H1 (cell line): Measurements from ENCODE around the gene FTL.

Experiments used
- POLR2A ChIP-seq, 2 experiments: IDR thresholded peaks; 1 replicate in 1 of 2; 2 replicates in 1 of 2; pipeline ENCODE4 v1.6.1; 2011; ENCODE audit warnings: low read depth in 2 of 2, low read length in 2 of 2, mild to moderate bottlenecking in 2 of 2; ENCODE audit errors: control extremely low read depth in 1 of 2
- RXRA ChIP-seq: IDR thresholded peaks from 2 replicates; pipeline ENCODE4 v1.6.1; 2011; ENCODE audit warnings: low read depth, mild to moderate bottlenecking, low read length, moderate library complexity; ENCODE audit not compliant: insufficient read depth
- TF ChIP-seq, protein P1 (sequence below), 3 experiments: IDR thresholded peaks; 1 replicate in 2 of 3; 2 replicates in 1 of 3; pipeline versions ENCODE4 v1.5.1 to v1.6.1; 2011; ENCODE audit warnings: low read length in 3 of 3, mild to moderate bottlenecking in 3 of 3, inconsistent platforms in 2 of 3, low read depth in 1 of 3, moderate library complexity in 1 of 3; ENCODE audit not compliant: insufficient read depth in 1 of 3; ENCODE audit errors: control extremely low read depth in 1 of 3
- TF ChIP-seq, protein P2 (sequence below): IDR thresholded peaks from 2 replicates; pipeline ENCODE4 v1.6.1; 2011; ENCODE audit warnings: low read length, improper control_type of control experiment

DNA sequence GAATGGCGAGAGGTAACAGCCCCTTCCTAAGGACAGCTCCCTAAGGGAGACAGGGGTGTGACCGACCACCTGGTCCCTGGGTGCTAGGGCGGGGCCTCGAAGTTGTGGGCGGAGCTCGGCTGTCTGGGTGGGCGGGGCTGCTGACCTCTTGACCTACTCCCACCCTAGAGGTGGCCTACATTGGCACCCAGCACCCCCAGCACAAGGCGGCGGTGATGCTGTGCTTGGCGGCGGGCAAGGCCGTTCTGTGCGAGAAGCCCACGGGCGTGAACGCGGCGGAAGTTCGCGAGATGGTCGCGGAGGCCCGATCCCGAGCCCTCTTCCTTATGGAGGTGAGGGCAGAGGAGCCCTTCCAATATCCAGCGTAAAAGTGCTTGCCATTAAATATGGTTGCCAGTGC is 29.2 kb upstream of the FTL start:
- TF ChIP-seq RXRA (no peak), POLR2A (IDR thresholded peaks at IDR 0.05; ENCODE audit: control extremely low read depth in 1 of 2, low read depth in 2 of 2, low read length in 2 of 2) (no peak)
- TF ChIP-seq, protein P1, sequence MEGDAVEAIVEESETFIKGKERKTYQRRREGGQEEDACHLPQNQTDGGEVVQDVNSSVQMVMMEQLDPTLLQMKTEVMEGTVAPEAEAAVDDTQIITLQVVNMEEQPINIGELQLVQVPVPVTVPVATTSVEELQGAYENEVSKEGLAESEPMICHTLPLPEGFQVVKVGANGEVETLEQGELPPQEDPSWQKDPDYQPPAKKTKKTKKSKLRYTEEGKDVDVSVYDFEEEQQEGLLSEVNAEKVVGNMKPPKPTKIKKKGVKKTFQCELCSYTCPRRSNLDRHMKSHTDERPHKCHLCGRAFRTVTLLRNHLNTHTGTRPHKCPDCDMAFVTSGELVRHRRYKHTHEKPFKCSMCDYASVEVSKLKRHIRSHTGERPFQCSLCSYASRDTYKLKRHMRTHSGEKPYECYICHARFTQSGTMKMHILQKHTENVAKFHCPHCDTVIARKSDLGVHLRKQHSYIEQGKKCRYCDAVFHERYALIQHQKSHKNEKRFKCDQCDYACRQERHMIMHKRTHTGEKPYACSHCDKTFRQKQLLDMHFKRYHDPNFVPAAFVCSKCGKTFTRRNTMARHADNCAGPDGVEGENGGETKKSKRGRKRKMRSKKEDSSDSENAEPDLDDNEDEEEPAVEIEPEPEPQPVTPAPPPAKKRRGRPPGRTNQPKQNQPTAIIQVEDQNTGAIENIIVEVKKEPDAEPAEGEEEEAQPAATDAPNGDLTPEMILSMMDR (IDR thresholded peaks at IDR 0.05; ENCODE audit: control extremely low read depth in 1 of 3, insufficient read depth in 1 of 3, low read depth in 1 of 3, low read length in 3 of 3), result no peak
- TF ChIP-seq, protein P2, sequence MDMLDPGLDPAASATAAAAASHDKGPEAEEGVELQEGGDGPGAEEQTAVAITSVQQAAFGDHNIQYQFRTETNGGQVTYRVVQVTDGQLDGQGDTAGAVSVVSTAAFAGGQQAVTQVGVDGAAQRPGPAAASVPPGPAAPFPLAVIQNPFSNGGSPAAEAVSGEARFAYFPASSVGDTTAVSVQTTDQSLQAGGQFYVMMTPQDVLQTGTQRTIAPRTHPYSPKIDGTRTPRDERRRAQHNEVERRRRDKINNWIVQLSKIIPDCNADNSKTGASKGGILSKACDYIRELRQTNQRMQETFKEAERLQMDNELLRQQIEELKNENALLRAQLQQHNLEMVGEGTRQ, result no peak
